Measurements from ENCODE around the gene TNNT1. TPM values are rescaled to one million over a fixed set of nuclear protein-coding genes. Genes with fewer than 3 reads are reported as not detected.

The TNNT1 gene
- total RNA-seq, 1 experiment from 2014 or later = 188 TPM

- no peak for TF ChIP-seq RAD21 (IDR thresholded peaks at IDR 0.05; ENCODE audit: low read depth)
- no peak for TF ChIP-seq POLR2AphosphoS5 (IDR thresholded peaks at IDR 0.05; ENCODE audit: low read depth, low read length)
- TF ChIP-seq MAX (IDR thresholded peaks at IDR 0.05) = no peak
- TF ChIP-seq ZNF274 (IDR thresholded peaks at IDR 0.05; ENCODE audit: low read depth, low read length) = no peak
- no peak for TF ChIP-seq TCF7L2 (IDR thresholded peaks at IDR 0.05; ENCODE audit: borderline replicate concordance, extremely low read depth, insufficient read depth, insufficient read length)
- no peak for TF ChIP-seq ATF3 (IDR thresholded peaks at IDR 0.05)
Measured at GRCh38 chr19:55103190-55103589, 45.8 kb downstream of the TNNT1 start (continued).

- CTCF ChIA-PET = no interaction called here
- no TSS peak for BruUV-seq (replicated peaks)
- H3K4me2 ChIP-seq (ENCODE audit: low read length) = no peak overlapping the region
Measured at GRCh38 chr19:55101261-55101660, 47.7 kb downstream of the TNNT1 start.

More at GRCh38 chr19:55101261-55101660, 47.7 kb downstream of the TNNT1 start:
- Histone ChIP-seq H3K27ac (ENCODE audit: low read depth, low read length) (no peak overlapping the region), H3K9me3 (ENCODE audit: control insufficient read depth in 1 of 2, insufficient read depth in 1 of 2, low read depth in 1 of 2, low read length in 2 of 2) (no peaks in the 10 kb centered on the region), H3K27me3 (ENCODE audit: insufficient read depth, low read length) (no peaks in the 10 kb centered on the region), H3K79me2 (ENCODE audit: insufficient read depth, low read length) (no peaks in the 10 kb centered on the region), H2AFZ (ENCODE audit: low read depth, low read length, poor library complexity, severe bottlenecking) (no peak overlapping the region), H3K36me3 (ENCODE audit: control insufficient read depth in 1 of 2, insufficient read depth in 2 of 2, low read length in 2 of 2) (peaks cover 4 to 12% of the 10 kb centered on the region in 2 experiments; a peak in 3 of 4 replicates), H3K4me3 (replicated peaks in 1 of 2; ENCODE audit: low read depth in 1 of 2, low read length in 2 of 2) (no peak overlapping the region), H3K9me2 (ENCODE audit: insufficient read depth) (no peaks in the 10 kb centered on the region), H3K9ac (ENCODE audit: low read length) (no peak overlapping the region), H3K4me1 (ENCODE audit: control insufficient read depth in 1 of 2, insufficient read depth in 2 of 2, low read length in 2 of 2) (no peaks in the 10 kb centered on the region), H4K20me1 (ENCODE audit: insufficient read depth) (peaks cover 3% of the 10 kb centered on the region; the same call in 1 of the 2 replicates)
- TF ChIP-seq FOSL1 (IDR thresholded peaks at IDR 0.05; ENCODE audit: low read depth) (no peak), RAD21 (IDR thresholded peaks at IDR 0.05; ENCODE audit: low read depth) (no peak), CBX3 (IDR thresholded peaks at IDR 0.05; ENCODE audit: low read depth) (no peak), ZBTB33 (IDR thresholded peaks at IDR 0.05; ENCODE audit: extremely low read depth, insufficient replicate concordance, low read length) (no peak), SP1 (IDR thresholded peaks at IDR 0.05; ENCODE audit: low read depth) (no peak), ZNF274 (IDR thresholded peaks at IDR 0.05; ENCODE audit: low read depth, low read length) (no peak), ZFX (IDR thresholded peaks at IDR 0.05) (no peak), YY1 (IDR thresholded peaks at IDR 0.05; ENCODE audit: extremely low read depth, insufficient replicate concordance, low read depth, low read length) (no peak)
- ChIA-PET POLR2A (no interaction called here), RAD21 (ENCODE audit: low non-redundant PET in 1 of 2, low total read pairs in 2 of 2, uncharacterized antibody in 2 of 2, unreplicated experiment in 2 of 2) (no interaction called here)
- DNase-seq (ENCODE audit: low read depth, low spot score) (no peak), ATAC-seq (no peak)
- intact Hi-C loops (cut with micrococcal nuclease) = no loop called here
